ENCODE data around the gene LRP3. TPM values are rescaled to one million over a fixed set of nuclear protein-coding genes. Genes with fewer than 3 reads are reported as not detected.

LRP3 gene
- polyA plus RNA-seq, 4 donors: 19.3 to 33.8 (median 27.8) TPM

- DNase-seq (ENCODE audit: low read depth in 4 of 4, low spot score in 2 of 4): peak in 1 of 4 donors; percentile 20
These were observed 41.3 kb downstream of the LRP3 start for GRCh38 chr19:33235269-33235995.

GRCh38 chr19:33235996-33236350 is 41.8 kb downstream of the LRP3 start:
- DNase-seq (ENCODE audit: low read depth in 4 of 4, low spot score in 2 of 4): no peak

- no peak for DNase-seq (ENCODE audit: low read depth in 4 of 4, low spot score in 2 of 4)
These were observed 42.7 kb downstream of the LRP3 start for GRCh38 chr19:33236696-33237390.

GRCh38 chr19:33238481-33239149 is 44.5 kb downstream of the LRP3 start:
- no peak for DNase-seq (ENCODE audit: low read depth in 4 of 4, low spot score in 2 of 4)

- DNase-seq (ENCODE audit: low read depth in 4 of 4, low spot score in 2 of 4): no peak
These were observed 45.3 kb downstream of the LRP3 start for GRCh38 chr19:33239223-33239975.

GRCh38 chr19:33240181-33240771 is 46.1 kb downstream of the LRP3 start:
- DNase-seq (ENCODE audit: low read depth in 4 of 4, low spot score in 2 of 4): no peak

- no peak for DNase-seq (ENCODE audit: low read depth in 4 of 4, low spot score in 2 of 4)
These were observed 47.0 kb downstream of the LRP3 start for GRCh38 chr19:33241091-33241529.

GRCh38 chr19:33241530-33242101 is 47.5 kb downstream of the LRP3 start:
- no peak for DNase-seq (ENCODE audit: low read depth in 4 of 4, low spot score in 2 of 4)

GRCh38 chr19:33242131-33242530 is 48.0 kb downstream of the LRP3 start:
- DNase-seq (ENCODE audit: low read depth in 4 of 4, low spot score in 2 of 4): no peak

GRCh38 chr19:33242911-33243310 is 48.8 kb downstream of the LRP3 start:
- DNase-seq (ENCODE audit: low read depth in 4 of 4, low spot score in 2 of 4): no peak

GRCh38 chr19:33245948-33246708 is 52.0 kb downstream of the LRP3 start:
- DNase-seq (ENCODE audit: low read depth in 4 of 4, low spot score in 2 of 4): no peak

GRCh38 chr19:33246709-33247440 is 52.7 kb downstream of the LRP3 start:
- DNase-seq (ENCODE audit: low read depth in 4 of 4, low spot score in 2 of 4): no peak

GRCh38 chr19:33247441-33247819 is 53.3 kb downstream of the LRP3 start:
- no peak for DNase-seq (ENCODE audit: low read depth in 4 of 4, low spot score in 2 of 4)

GRCh38 chr19:33248104-33248503 is 54.0 kb downstream of the LRP3 start:
- DNase-seq (ENCODE audit: low read depth in 4 of 4, low spot score in 2 of 4): no peak

- DNase-seq (ENCODE audit: low read depth in 4 of 4, low spot score in 2 of 4): no peak
These were observed 54.4 kb downstream of the LRP3 start for GRCh38 chr19:33248553-33248953.

- DNase-seq (ENCODE audit: low read depth in 4 of 4, low spot score in 2 of 4): no peak
These were observed 55.0 kb downstream of the LRP3 start for GRCh38 chr19:33248954-33249613.

GRCh38 chr19:33249740-33250366 is 55.7 kb downstream of the LRP3 start:
- DNase-seq (ENCODE audit: low read depth in 4 of 4, low spot score in 2 of 4): no peak

- no peak for DNase-seq (ENCODE audit: low read depth in 4 of 4, low spot score in 2 of 4)
These were observed 56.4 kb downstream of the LRP3 start for GRCh38 chr19:33250500-33250899.
